GM12801 (cell line): Measurements from ENCODE around the gene NFYA.

Source experiments
- CTCF ChIP-seq: IDR thresholded peaks from one replicate; pipeline ENCODE4 v1.5.1; 2011; ENCODE audit warnings: control low read depth; ENCODE audit not compliant: insufficient read length; ENCODE audit errors: extremely low read depth

NFYA gene

GRCh38 chr6:41125282-41125681 is 52.5 kb downstream of the NFYA start:
- TF ChIP-seq CTCF = no peak

GRCh38 chr6:41132254-41132653 is 59.5 kb downstream of the NFYA start:
- no peak for TF ChIP-seq CTCF

DNA sequence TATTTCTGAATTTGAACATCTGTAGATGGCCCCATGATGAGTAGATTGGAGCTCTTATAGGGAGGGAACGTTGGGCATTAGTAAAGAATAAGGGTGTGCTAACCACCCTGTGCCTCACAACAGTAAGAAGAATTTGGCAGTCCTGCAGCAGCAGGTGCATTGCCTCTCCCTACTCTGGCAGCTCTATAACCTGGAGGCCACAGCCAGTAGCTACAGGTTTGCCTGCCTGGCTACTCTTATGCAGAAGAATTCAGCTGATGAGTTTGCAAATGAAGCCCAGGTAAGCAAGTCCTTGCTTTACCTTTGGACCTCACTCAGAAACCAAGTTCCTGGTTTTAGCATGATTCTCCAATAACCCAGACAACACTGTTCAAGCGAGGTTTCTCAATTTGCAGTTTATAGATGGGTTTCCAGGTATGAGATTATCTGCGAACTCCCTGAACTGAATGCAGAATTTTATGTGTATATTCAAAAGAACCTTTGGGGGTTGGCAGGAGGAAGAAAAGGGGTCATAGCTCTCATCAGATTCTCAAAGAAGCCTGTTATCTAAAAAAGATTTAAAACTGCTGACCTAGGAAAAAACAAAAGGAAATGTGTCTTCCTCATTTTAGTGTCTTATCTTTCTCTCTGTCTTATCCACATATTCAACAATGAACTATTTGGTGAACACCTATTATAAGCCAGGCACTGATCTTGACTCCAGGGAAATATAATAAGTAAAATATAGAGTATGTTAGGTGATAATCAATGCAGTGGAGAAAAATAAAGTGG is 62.5 kb downstream of the NFYA start:
- TF ChIP-seq CTCF = no peak

DNA sequence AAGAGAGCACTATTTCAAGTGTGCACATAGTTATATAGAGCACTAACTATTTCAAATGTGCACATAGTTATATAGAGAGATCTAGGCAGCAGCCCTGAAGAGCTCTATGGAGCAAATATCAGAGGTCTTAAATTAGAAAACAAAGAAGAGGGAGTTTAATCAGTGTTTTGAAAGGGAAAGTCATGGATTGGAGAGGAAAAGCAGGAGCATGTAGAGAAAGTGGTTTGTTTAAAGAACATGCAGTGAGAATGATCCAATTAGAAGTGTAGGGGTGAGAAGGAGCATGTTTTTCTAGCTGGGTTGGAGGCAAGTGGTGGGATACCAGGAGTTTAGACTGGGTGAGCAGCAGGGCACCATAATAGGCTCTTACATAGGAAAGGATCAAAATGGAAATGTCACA is 64.1 kb downstream of the NFYA start:
- TF ChIP-seq CTCF = no peak

DNA sequence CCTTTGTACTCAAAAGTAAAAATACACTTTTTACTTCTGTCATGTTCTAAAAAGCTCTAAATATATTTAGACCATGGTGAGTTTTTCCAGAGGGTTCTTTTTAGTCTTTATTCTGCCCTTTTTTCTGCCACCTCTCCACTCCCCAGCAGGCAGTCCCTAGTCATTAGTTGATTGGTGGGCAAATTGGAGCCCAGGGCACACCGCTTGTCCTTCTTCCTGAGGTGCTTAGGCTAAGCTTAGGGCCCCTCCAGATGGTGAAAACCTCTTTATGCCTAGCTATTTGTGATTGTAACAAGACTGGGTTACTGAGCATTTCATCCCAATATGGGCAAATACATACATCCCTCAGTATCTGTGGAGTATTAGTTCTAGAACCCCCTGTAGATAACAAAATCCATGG is 75.1 kb downstream of the NFYA start:
- no peak for TF ChIP-seq CTCF
